ENCODE results near the gene CHMP4A. TPM values are rescaled to one million over a fixed set of nuclear protein-coding genes. Genes with fewer than 3 reads are reported as not detected.
A peak's percentile ranks its signal among the peaks of the same experiment; 100 is the strongest.

Gene CHMP4A
- total and polyA plus RNA-seq, 2 of the 13 experiments (the other 11 are each of a cell fraction or from before 2014, with no cell fraction given) = 83.6 to 113 TPM

DNA sequence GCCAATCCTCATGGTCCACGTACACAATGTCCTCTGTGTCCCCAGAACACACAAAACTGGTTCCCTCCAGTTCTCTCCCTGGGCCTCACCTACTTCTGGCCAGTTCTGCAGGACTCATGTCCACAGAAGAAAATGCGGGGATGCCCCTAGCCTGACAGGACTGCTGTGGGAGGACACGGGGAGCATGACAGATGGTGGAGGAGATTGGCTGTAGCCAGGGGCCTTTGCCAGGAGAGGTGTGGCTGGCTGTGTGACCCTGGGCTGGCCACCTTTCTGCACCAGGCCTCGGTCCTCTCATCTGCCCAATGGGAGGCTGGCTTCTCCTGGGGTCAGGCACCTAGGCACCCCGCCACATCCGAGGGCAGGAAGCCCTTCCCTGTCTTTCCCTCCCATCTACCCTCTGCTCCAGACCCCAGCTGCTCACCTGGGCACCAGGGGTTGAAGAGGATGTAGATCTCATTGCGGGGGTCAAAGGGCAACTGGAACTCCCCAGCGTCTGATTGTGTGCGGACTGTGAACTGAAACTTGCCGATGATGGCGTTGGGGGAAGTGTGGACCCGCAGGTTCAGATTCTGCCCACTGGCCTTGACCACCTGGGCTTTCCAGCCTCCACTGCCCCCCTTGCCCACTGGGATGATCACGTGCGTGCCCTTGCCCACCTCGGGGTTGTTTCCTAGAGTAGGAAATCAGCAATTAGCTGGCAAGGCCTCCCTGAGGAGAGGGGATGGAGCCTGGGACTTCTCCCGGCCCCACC lies 46.9 kb upstream of the CHMP4A start:
- no peak overlapping the region; a peak in 1 of 6 replicates for H3K4me3 ChIP-seq (replicated peaks in 1 of 3; ENCODE audit: insufficient read depth in 1 of 3, low read depth in 2 of 3, low read length in 3 of 3)
- peak; percentile 0 for ATAC-seq
- intact Hi-C loops (cut with micrococcal nuclease; ENCODE audit: unreplicated experiment) (no loop called here), in situ Hi-C loops (cut with HindIII; ENCODE audit: extremely low pct_ligation_motif_present, low pct_unique_long_range_greater_than_20kb) (no loop called here)
- peaks cover 33% of the 10 kb centered on the region for H3K4me1 ChIP-seq (ENCODE audit: insufficient read depth, low read length)
- no peak for FAIRE-seq
- H4K20me1 ChIP-seq (ENCODE audit: insufficient read depth, low read length) = no peaks in the 10 kb centered on the region
- H3K9me3 ChIP-seq (ENCODE audit: low read length) = no peaks in the 10 kb centered on the region
- ChIA-PET CTCF (ENCODE audit: low intra/inter-chr PET ratio, low total read pairs) (no interaction called here), POLR2A (interaction anchor here (2.1 to 16.5 kb wide), 3 partner anchors 8 to 19 kb away, joined by 8 to 435 read pairs (median 254); partner anchors contain the start of genes RABGGTA and TINF2)
- no peak for DNase-seq (ENCODE audit: low spot score)
- H3K79me2 ChIP-seq (ENCODE audit: insufficient read depth, low read length) = no peaks in the 10 kb centered on the region
- no TSS peak for BruUV-seq (replicated peaks)
- H2AFZ ChIP-seq (ENCODE audit: low read length) = no peak overlapping the region
- no peak overlapping the region for H3K9ac ChIP-seq (ENCODE audit: insufficient read depth, low read depth, low read length)
- WGBS (ENCODE audit: low lambda C conversion rate) = 69% methylated on average over 16 of the region's 16 CpGs
- H3K36me3 ChIP-seq (replicated peaks in 1 of 2; ENCODE audit: control insufficient read depth in 1 of 2, insufficient read depth in 2 of 2, low read length in 2 of 2) = peaks cover 0 to 4% of the 10 kb centered on the region in 2 experiments; a peak in 1 of 5 replicates
- H3K27ac ChIP-seq (ENCODE audit: extremely low read length, insufficient read depth, low read length) = no peak overlapping the region
- H3K27me3 ChIP-seq (ENCODE audit: control insufficient read depth in 1 of 2, insufficient read depth in 2 of 2, low read length in 2 of 2) = no peaks in the 10 kb centered on the region
- 0 out of 2 replicates have a peak overlapping the region, but pooled peaks have one; percentile 16 for H3K4me2 ChIP-seq (ENCODE audit: low read depth, low read length)
- no peak for TF ChIP-seq ZNF549 (CRISPR knock-in tag; IDR thresholded peaks at IDR 0.05)
- no peak for TF ChIP-seq SMC3 (IDR thresholded peaks at IDR 0.05; ENCODE audit: low read length)
- no peak for TF ChIP-seq ZNF678 (CRISPR knock-in tag; IDR thresholded peaks at IDR 0.05)
- no peak for TF ChIP-seq GFI1 (CRISPR knock-in tag; IDR thresholded peaks at IDR 0.05; ENCODE audit: borderline replicate concordance)
- TF ChIP-seq, protein P1, sequence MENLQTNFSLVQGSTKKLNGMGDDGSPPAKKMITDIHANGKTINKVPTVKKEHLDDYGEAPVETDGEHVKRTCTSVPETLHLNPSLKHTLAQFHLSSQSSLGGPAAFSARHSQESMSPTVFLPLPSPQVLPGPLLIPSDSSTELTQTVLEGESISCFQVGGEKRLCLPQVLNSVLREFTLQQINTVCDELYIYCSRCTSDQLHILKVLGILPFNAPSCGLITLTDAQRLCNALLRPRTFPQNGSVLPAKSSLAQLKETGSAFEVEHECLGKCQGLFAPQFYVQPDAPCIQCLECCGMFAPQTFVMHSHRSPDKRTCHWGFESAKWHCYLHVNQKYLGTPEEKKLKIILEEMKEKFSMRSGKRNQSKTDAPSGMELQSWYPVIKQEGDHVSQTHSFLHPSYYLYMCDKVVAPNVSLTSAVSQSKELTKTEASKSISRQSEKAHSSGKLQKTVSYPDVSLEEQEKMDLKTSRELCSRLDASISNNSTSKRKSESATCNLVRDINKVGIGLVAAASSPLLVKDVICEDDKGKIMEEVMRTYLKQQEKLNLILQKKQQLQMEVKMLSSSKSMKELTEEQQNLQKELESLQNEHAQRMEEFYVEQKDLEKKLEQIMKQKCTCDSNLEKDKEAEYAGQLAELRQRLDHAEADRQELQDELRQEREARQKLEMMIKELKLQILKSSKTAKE (CRISPR knock-in tag; IDR thresholded peaks at IDR 0.05; ENCODE audit: borderline replicate concordance) = 0 out of 2 replicates have a peak, but pooled peaks have one; percentile 14
- no peak for TF ChIP-seq ZNF570 (CRISPR knock-in tag; IDR thresholded peaks at IDR 0.05; ENCODE audit: borderline replicate concordance)
- TF ChIP-seq, protein P2, sequence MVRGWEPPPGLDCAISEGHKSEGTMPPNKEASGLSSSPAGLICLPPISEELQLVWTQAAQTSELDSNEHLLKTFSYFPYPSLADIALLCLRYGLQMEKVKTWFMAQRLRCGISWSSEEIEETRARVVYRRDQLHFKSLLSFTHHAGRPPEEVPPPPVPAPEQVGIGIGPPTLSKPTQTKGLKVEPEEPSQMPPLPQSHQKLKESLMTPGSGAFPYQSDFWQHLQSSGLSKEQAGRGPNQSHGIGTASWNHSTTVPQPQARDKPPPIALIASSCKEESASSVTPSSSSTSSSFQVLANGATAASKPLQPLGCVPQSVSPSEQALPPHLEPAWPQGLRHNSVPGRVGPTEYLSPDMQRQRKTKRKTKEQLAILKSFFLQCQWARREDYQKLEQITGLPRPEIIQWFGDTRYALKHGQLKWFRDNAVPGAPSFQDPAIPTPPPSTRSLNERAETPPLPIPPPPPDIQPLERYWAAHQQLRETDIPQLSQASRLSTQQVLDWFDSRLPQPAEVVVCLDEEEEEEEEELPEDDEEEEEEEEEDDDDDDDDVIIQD (CRISPR knock-in tag; IDR thresholded peaks at IDR 0.05; ENCODE audit: low read depth) = 0 out of 2 replicates have a peak, but pooled peaks have one; percentile 17
- TF ChIP-seq ZNF333 (CRISPR knock-in tag; IDR thresholded peaks at IDR 0.05; ENCODE audit: borderline replicate concordance) = 0 out of 2 replicates have a peak, but pooled peaks have one; percentile 65
- TF ChIP-seq, protein P3, sequence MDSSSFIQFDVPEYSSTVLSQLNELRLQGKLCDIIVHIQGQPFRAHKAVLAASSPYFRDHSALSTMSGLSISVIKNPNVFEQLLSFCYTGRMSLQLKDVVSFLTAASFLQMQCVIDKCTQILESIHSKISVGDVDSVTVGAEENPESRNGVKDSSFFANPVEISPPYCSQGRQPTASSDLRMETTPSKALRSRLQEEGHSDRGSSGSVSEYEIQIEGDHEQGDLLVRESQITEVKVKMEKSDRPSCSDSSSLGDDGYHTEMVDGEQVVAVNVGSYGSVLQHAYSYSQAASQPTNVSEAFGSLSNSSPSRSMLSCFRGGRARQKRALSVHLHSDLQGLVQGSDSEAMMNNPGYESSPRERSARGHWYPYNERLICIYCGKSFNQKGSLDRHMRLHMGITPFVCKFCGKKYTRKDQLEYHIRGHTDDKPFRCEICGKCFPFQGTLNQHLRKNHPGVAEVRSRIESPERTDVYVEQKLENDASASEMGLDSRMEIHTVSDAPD (CRISPR knock-in tag; IDR thresholded peaks at IDR 0.05) = no peak
- TF ChIP-seq, protein P4, sequence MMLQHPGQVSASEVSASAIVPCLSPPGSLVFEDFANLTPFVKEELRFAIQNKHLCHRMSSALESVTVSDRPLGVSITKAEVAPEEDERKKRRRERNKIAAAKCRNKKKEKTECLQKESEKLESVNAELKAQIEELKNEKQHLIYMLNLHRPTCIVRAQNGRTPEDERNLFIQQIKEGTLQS (CRISPR knock-in tag; IDR thresholded peaks at IDR 0.05) = no peak
- TF ChIP-seq KLF6 (CRISPR knock-in tag; IDR thresholded peaks at IDR 0.05) = no peak
- peak; percentile 42; the same call in 1 of the 2 replicates for TF ChIP-seq ZNF605 (CRISPR knock-in tag; IDR thresholded peaks at IDR 0.05)
- peak; percentile 52; the same call in 1 of the 2 replicates for TF ChIP-seq ZMYM3 (CRISPR knock-in tag; IDR thresholded peaks at IDR 0.05)
- TF ChIP-seq MTA1 (CRISPR knock-in tag; IDR thresholded peaks at IDR 0.05; ENCODE audit: borderline replicate concordance) = peak; percentile 71
- peak; percentile 87 for TF ChIP-seq NR2C2 (CRISPR knock-in tag; IDR thresholded peaks at IDR 0.05; ENCODE audit: borderline replicate concordance)
- TF ChIP-seq POLR2AphosphoS2 (IDR thresholded peaks at IDR 0.05; ENCODE audit: low read depth, low read length) = no peak
- TF ChIP-seq ZNF766 (CRISPR knock-in tag; IDR thresholded peaks at IDR 0.05; ENCODE audit: borderline replicate concordance) = no peak
- no peak for TF ChIP-seq TARDBP (CRISPR knock-in tag; IDR thresholded peaks at IDR 0.05)
- no peak for TF ChIP-seq SRY (CRISPR knock-in tag; IDR thresholded peaks at IDR 0.05)

Data from HepG2 (cell line).